Measurements from ENCODE around the gene CHD9. TPM values are rescaled to one million over a fixed set of nuclear protein-coding genes. Genes with fewer than 3 reads are reported as not detected.
A peak's percentile ranks its signal among the peaks of the same experiment; 100 is the strongest.

CHD9 gene
- total and polyA plus RNA-seq, 9 of the 15 experiments (the other 6 are each of a cell fraction or from before 2014, with no cell fraction given): 29.0 to 69.3 (median 40.6) TPM

GRCh38 chr16:53099318-53100130 is 44.7 kb downstream of the CHD9 start (continued):
- no peak for TF ChIP-seq ZBTB43 (CRISPR knock-in tag; IDR thresholded peaks at IDR 0.05)
- peak; percentile 97 for TF ChIP-seq TAF9B (IDR thresholded peaks at IDR 0.05; ENCODE audit: partially characterized antibody)
- TF ChIP-seq PKNOX1 (IDR thresholded peaks at IDR 0.05): peak; percentile 66
- peak; percentile 94 for TF ChIP-seq FOSL1 (tag; conservative IDR thresholded peaks at IDR 0.05)
- peak; percentile 89 for TF ChIP-seq MYC (IDR thresholded peaks at IDR 0.05; ENCODE audit: low read depth, low read length)
- TF ChIP-seq MYC (CRISPR knock-in tag; IDR thresholded peaks at IDR 0.05; ENCODE audit: borderline replicate concordance, low read depth): peak; percentile 28; the same call in 1 of the 2 replicates
- TF ChIP-seq SMAD4 (CRISPR knock-in tag; conservative IDR thresholded peaks at IDR 0.05): peak; percentile 80
- peak; percentile 92 for TF ChIP-seq ATF3 (IDR thresholded peaks at IDR 0.05)
- TF ChIP-seq ATF3 (CRISPR knock-in tag; conservative IDR thresholded peaks at IDR 0.05): no peak
- peak; percentile 38 to 41 for TF ChIP-seq NRF1 (conservative IDR thresholded peaks at IDR 0.05 in 1 of 2, IDR thresholded peaks at IDR 0.05 in 1 of 2)
- TF ChIP-seq HMBOX1 (IDR thresholded peaks at IDR 0.05): 0 out of 2 replicates have a peak, but pooled peaks have one; percentile 30
- peak; percentile 42 for TF ChIP-seq PRDM10 (IDR thresholded peaks at IDR 0.05; ENCODE audit: partially characterized antibody)
- TF ChIP-seq FOXJ2 (tag; IDR thresholded peaks at IDR 0.05): peak; percentile 68
- TF ChIP-seq MITF (IDR thresholded peaks at IDR 0.05): peak; percentile 59
- TF ChIP-seq HNRNPLL (IDR thresholded peaks at IDR 0.05; ENCODE audit: low read depth, low read length, poor library complexity, severe bottlenecking): no peak
- TF ChIP-seq E2F3 (CRISPR knock-in tag; IDR thresholded peaks at IDR 0.05): peak; percentile 53; the same call in 1 of the 2 replicates
- 0 out of 2 replicates have a peak, but pooled peaks have one; percentile 15 for TF ChIP-seq SUPT5H (IDR thresholded peaks at IDR 0.05)
- TF ChIP-seq POLR2A (conservative IDR thresholded peaks at IDR 0.05): peak; percentile 57
- peak; percentile 82 for TF ChIP-seq SMARCA4 (IDR thresholded peaks at IDR 0.05)
